Trophoblast cell (in vitro differentiated cells and primary cell): Measurements from ENCODE around the gene KCNMB1.

Source experiments
- DNase-seq, 2 donors: peaks; one replicate each; pipeline ENCODE4 v3.0.0-alpha.2; 2016
- H2AFZ ChIP-seq: 2 replicates; pipeline ENCODE4 v1.6.1; 2013; ENCODE audit warnings: low read length, moderate library complexity, mild to moderate bottlenecking; ENCODE audit not compliant: insufficient read depth, poor library complexity
- H2AK5ac ChIP-seq: 2 replicates; pipeline ENCODE4 v1.6.1; 2013; ENCODE audit warnings: mild to moderate bottlenecking, low read length
- H2BK120ac ChIP-seq: 2 replicates; pipeline ENCODE4 v1.6.1; 2013; ENCODE audit warnings: low read length, mild to moderate bottlenecking, moderate library complexity; ENCODE audit not compliant: insufficient read depth, poor library complexity
- H2BK12ac ChIP-seq: 2 replicates; pipeline ENCODE4 v1.6.1; 2013; ENCODE audit warnings: mild to moderate bottlenecking, low read length, moderate library complexity
- H2BK5ac ChIP-seq: 2 replicates; pipeline ENCODE4 v1.6.1; 2013; ENCODE audit warnings: low read length, low read depth, moderate library complexity, mild to moderate bottlenecking; ENCODE audit not compliant: poor library complexity
- H3K14ac ChIP-seq: 2 replicates; pipeline ENCODE4 v1.6.1; 2013; ENCODE audit warnings: mild to moderate bottlenecking, low read length
- H3K18ac ChIP-seq: 2 replicates; pipeline ENCODE4 v1.6.1; 2013; ENCODE audit warnings: mild to moderate bottlenecking, low read length
- H3K23ac ChIP-seq: 2 replicates; pipeline ENCODE4 v1.6.1; 2013; ENCODE audit warnings: low read length
- H3K27ac ChIP-seq: 2 replicates; pipeline ENCODE4 v1.5.1; 2013; ENCODE audit warnings: low read depth, mild to moderate bottlenecking, inconsistent platforms, low read length, moderate library complexity
- H3K27me3 ChIP-seq: 2 replicates; pipeline ENCODE4 v1.6.1; 2013; ENCODE audit warnings: inconsistent platforms, mild to moderate bottlenecking, low read length, moderate library complexity; ENCODE audit not compliant: insufficient read depth
- H3K36me3 ChIP-seq, 2 experiments: 1 replicate in 1 of 2; 2 replicates in 1 of 2; pipeline ENCODE4 v1.6.1; 2013; ENCODE audit warnings: low read length in 2 of 2, mild to moderate bottlenecking in 2 of 2, moderate library complexity in 1 of 2; ENCODE audit not compliant: insufficient read depth in 2 of 2, control insufficient read depth in 1 of 2
- H3K4ac ChIP-seq: 2 replicates; pipeline ENCODE4 v1.6.1; 2013; ENCODE audit warnings: low read depth, mild to moderate bottlenecking, low read length, moderate library complexity
- H3K4me1 ChIP-seq, 2 experiments: 1 replicate in 1 of 2; 2 replicates in 1 of 2; pipeline ENCODE4 v1.6.1; 2013; ENCODE audit warnings: low read length in 2 of 2, mild to moderate bottlenecking in 2 of 2, moderate library complexity in 1 of 2; ENCODE audit not compliant: insufficient read depth in 2 of 2, control insufficient read depth in 1 of 2
- H3K4me2 ChIP-seq: 2 replicates; pipeline ENCODE4 v1.6.1; 2013; ENCODE audit warnings: inconsistent platforms, mild to moderate bottlenecking, low read length, moderate library complexity
- H3K4me3 ChIP-seq: 2 replicates; pipeline ENCODE4 v1.5.1; 2013; ENCODE audit warnings: mild to moderate bottlenecking, low read depth, low read length, inconsistent platforms
- H3K79me1 ChIP-seq: one replicate; pipeline ENCODE4 v1.6.1; 2013; ENCODE audit warnings: low read length
- H3K79me2 ChIP-seq: 2 replicates; pipeline ENCODE4 v1.6.1; 2013; ENCODE audit warnings: low read length, mild to moderate bottlenecking; ENCODE audit not compliant: control insufficient read depth, insufficient read depth, poor library complexity
- H3K9ac ChIP-seq: 2 replicates; pipeline ENCODE4 v1.6.1; 2013; ENCODE audit warnings: mild to moderate bottlenecking, low read length
- H3K9me3 ChIP-seq: 2 replicates; pipeline ENCODE4 v1.6.1; 2013; ENCODE audit warnings: low read depth, mild to moderate bottlenecking, control low read depth, inconsistent platforms, low read length; ENCODE audit not compliant: insufficient read depth
- H4K12ac ChIP-seq: 2 replicates; pipeline ENCODE4 v1.6.1; 2013; ENCODE audit warnings: low read depth, mild to moderate bottlenecking, low read length, moderate library complexity
- H4K8ac ChIP-seq: 2 replicates; pipeline ENCODE4 v1.6.1; 2013; ENCODE audit warnings: low read depth, mild to moderate bottlenecking, low read length, moderate library complexity
- H4K91ac ChIP-seq: one replicate; pipeline ENCODE4 v1.6.1; 2013; ENCODE audit warnings: low read depth, mild to moderate bottlenecking, low read length, moderate library complexity
- WGBS: extraction: QIAGEN DNeasy Blood & Tissue Kit; methylation state at CpG from one replicate; pipeline ENCODE4 v1.1.7; 2013; ENCODE audit warnings: missing lambda C conversion rate; ENCODE audit not compliant: insufficient read length, insufficient coverage; ENCODE audit errors: extremely low coverage; 5-methylcytosine and 5-hydroxymethylcytosine counted together

The KCNMB1 gene

GRCh38 chr5:170416526-170416925 is 27.4 kb upstream of the KCNMB1 start:
- H3K23ac ChIP-seq, result no peak overlapping the region
- H3K18ac ChIP-seq, result no peak overlapping the region
- H4K8ac ChIP-seq, result no peak overlapping the region
- WGBS, result no CpG with 5 or more reads among the region's 4 CpGs
- H2BK5ac ChIP-seq, result no peak overlapping the region
- no peak for DNase-seq
- no peak overlapping the region for H3K4me3 ChIP-seq
- no peak overlapping the region for H2BK120ac ChIP-seq
- H3K36me3 ChIP-seq, result no peaks in the 10 kb centered on the region
- H3K4me1 ChIP-seq, result peaks cover 0 to 3% of the 10 kb centered on the region in 2 experiments
- no peaks in the 10 kb centered on the region for H3K79me1 ChIP-seq
- no peak overlapping the region for H3K4me2 ChIP-seq
- H3K79me2 ChIP-seq, result no peaks in the 10 kb centered on the region
- no peak overlapping the region for H4K91ac ChIP-seq
- H3K4ac ChIP-seq, result no peak overlapping the region
- H2AFZ ChIP-seq, result no peak overlapping the region
- no peak overlapping the region for H2AK5ac ChIP-seq
- no peaks in the 10 kb centered on the region for H3K9me3 ChIP-seq
- no peak overlapping the region for H2BK12ac ChIP-seq
- H3K27ac ChIP-seq, result no peak overlapping the region
- H4K12ac ChIP-seq, result no peak overlapping the region
- no peak overlapping the region for H3K9ac ChIP-seq
- H3K27me3 ChIP-seq, result no peaks in the 10 kb centered on the region
- no peak overlapping the region for H3K14ac ChIP-seq

- Histone ChIP-seq H2AK5ac (no peak overlapping the region), H3K18ac (no peak overlapping the region), H3K4me3 (no peak overlapping the region), H2BK5ac (no peak overlapping the region), H3K4ac (no peak overlapping the region), H3K4me2 (no peak overlapping the region), H4K12ac (no peak overlapping the region), H2AFZ (no peak overlapping the region), H3K27me3 (no peaks in the 10 kb centered on the region), H3K23ac (no peak overlapping the region), H2BK120ac (no peak overlapping the region), H2BK12ac (no peak overlapping the region), H4K8ac (no peak overlapping the region), H3K79me2 (no peaks in the 10 kb centered on the region), H3K9me3 (no peaks in the 10 kb centered on the region), H3K4me1 (peaks cover 0 to 3% of the 10 kb centered on the region in 2 experiments), H4K91ac (no peak overlapping the region), H3K9ac (no peak overlapping the region), H3K36me3 (no peaks in the 10 kb centered on the region), H3K27ac (no peak overlapping the region), H3K14ac (no peak overlapping the region), H3K79me1 (no peaks in the 10 kb centered on the region)
- peak in 1 of 2 donors; percentile 50 for DNase-seq
- WGBS, result no CpG with 5 or more reads among the region's 6 CpGs
Observed at GRCh38 chr5:170414786-170415185, 25.6 kb upstream of the KCNMB1 start.

- Histone ChIP-seq H3K4me2 (no peak overlapping the region), H3K27ac (no peak overlapping the region), H4K12ac (no peak overlapping the region), H2AK5ac (no peak overlapping the region), H2BK5ac (no peak overlapping the region), H3K79me1 (no peaks in the 10 kb centered on the region), H3K79me2 (no peaks in the 10 kb centered on the region), H3K18ac (no peak overlapping the region), H2BK120ac (no peak overlapping the region), H3K4me3 (no peak overlapping the region), H2AFZ (no peak overlapping the region), H3K9me3 (no peaks in the 10 kb centered on the region), H4K91ac (no peak overlapping the region), H3K14ac (no peak overlapping the region), H2BK12ac (no peak overlapping the region), H3K27me3 (no peaks in the 10 kb centered on the region), H3K4me1 (peaks cover 0 to 3% of the 10 kb centered on the region in 2 experiments), H3K9ac (no peak overlapping the region), H4K8ac (no peak overlapping the region), H3K36me3 (no peaks in the 10 kb centered on the region), H3K23ac (no peak overlapping the region), H3K4ac (no peak overlapping the region)
- WGBS, result no CpG with 5 or more reads among the region's 3 CpGs
- DNase-seq, result peak; percentile 68 to 87
Observed at GRCh38 chr5:170413897-170414296, 24.7 kb upstream of the KCNMB1 start.

GRCh38 chr5:170411100-170411499 is 21.9 kb upstream of the KCNMB1 start:
- Histone ChIP-seq H3K14ac (no peak overlapping the region), H2AFZ (no peak overlapping the region), H3K79me1 (no peaks in the 10 kb centered on the region), H3K4me3 (no peak overlapping the region), H2BK5ac (no peak overlapping the region), H3K36me3 (no peaks in the 10 kb centered on the region), H3K9me3 (no peaks in the 10 kb centered on the region), H3K4me1 (peaks cover 3% of the 10 kb centered on the region in 2 experiments), H3K27me3 (no peaks in the 10 kb centered on the region), H2AK5ac (no peak overlapping the region), H3K23ac (no peak overlapping the region), H2BK12ac (no peak overlapping the region), H3K27ac (no peak overlapping the region), H4K8ac (no peak overlapping the region), H3K4ac (no peak overlapping the region), H2BK120ac (no peak overlapping the region), H3K79me2 (no peaks in the 10 kb centered on the region), H4K12ac (no peak overlapping the region), H4K91ac (no peak overlapping the region), H3K4me2 (no peak overlapping the region), H3K18ac (no peak overlapping the region), H3K9ac (no peak overlapping the region)
- DNase-seq, result peak in 1 of 2 donors; percentile 42
- no CpG with 5 or more reads among the region's 3 CpGs for WGBS
